ENCODE results near the gene KCNJ10. TPM values are rescaled to one million over a fixed set of nuclear protein-coding genes. Genes with fewer than 3 reads are reported as not detected.

KCNJ10 gene
- total RNA-seq, 1 donor from 2014 or later = not detected

DNA sequence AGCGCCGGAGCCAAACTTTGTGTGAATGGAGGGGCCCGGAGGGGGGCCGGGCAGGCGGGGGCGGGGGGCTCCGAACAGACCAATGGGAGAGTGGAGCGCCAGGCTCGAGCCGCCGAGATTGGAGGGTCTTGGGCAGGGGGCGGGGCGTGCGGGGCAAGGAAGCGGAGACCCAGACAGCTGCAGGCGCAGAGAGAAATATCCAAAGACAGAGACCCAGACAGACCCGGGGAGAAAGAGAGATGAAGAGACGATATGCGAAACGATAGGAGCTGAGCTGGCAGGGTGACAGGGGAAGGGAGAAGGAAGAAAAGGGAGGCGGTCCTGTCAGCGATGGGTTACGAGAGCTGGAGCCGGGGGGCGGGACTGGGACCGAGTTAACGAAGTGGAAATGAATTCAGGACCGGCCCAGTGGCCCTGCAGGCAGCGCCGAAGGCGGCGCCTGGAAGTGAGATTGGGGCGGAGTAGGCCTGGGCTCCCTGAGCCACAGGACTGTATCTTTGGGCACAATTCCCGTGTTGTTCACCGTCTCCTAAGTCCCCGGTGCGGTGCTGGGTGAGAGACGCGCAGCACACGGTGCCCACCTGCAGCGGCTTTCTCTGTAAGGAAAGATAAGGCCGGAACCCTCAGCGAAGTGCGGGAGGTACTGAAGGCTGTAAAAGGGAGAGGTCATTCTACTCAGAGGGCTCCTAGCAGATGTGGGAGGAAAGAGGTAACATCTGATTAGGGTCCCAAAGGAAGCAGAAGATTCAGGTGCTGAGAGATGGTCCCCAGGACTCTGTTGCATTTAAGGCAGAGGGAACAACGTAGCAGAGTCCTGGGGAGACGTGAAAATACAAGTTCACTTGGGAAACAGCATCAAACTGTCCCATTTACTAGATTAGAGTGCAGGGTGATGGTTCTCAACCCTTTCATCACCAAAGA, 543 bp upstream of the KCNJ10 start:
- no peaks in the 10 kb centered on the region for H3K4me1 Mint-ChIP-seq (ENCODE audit: unreplicated experiment)
- DNase-seq (ENCODE audit: low spot score) = peak; percentile 76
- H3K27me3 Mint-ChIP-seq (ENCODE audit: unreplicated experiment) = peaks cover 17% of the 10 kb centered on the region
- no peaks in the 10 kb centered on the region for H3K9me3 Mint-ChIP-seq (ENCODE audit: unreplicated experiment)
- TF ChIP-seq, protein P1, sequence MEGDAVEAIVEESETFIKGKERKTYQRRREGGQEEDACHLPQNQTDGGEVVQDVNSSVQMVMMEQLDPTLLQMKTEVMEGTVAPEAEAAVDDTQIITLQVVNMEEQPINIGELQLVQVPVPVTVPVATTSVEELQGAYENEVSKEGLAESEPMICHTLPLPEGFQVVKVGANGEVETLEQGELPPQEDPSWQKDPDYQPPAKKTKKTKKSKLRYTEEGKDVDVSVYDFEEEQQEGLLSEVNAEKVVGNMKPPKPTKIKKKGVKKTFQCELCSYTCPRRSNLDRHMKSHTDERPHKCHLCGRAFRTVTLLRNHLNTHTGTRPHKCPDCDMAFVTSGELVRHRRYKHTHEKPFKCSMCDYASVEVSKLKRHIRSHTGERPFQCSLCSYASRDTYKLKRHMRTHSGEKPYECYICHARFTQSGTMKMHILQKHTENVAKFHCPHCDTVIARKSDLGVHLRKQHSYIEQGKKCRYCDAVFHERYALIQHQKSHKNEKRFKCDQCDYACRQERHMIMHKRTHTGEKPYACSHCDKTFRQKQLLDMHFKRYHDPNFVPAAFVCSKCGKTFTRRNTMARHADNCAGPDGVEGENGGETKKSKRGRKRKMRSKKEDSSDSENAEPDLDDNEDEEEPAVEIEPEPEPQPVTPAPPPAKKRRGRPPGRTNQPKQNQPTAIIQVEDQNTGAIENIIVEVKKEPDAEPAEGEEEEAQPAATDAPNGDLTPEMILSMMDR (IDR thresholded peaks at IDR 0.05; ENCODE audit: unreplicated experiment) = no peak
- H3K27ac Mint-ChIP-seq (ENCODE audit: unreplicated experiment) = no peak overlapping the region
- no peaks in the 10 kb centered on the region for H3K36me3 Mint-ChIP-seq (ENCODE audit: low read depth, unreplicated experiment)
- peak overlapping the region; percentile 95 for H3K4me3 Mint-ChIP-seq (ENCODE audit: unreplicated experiment)

DNA sequence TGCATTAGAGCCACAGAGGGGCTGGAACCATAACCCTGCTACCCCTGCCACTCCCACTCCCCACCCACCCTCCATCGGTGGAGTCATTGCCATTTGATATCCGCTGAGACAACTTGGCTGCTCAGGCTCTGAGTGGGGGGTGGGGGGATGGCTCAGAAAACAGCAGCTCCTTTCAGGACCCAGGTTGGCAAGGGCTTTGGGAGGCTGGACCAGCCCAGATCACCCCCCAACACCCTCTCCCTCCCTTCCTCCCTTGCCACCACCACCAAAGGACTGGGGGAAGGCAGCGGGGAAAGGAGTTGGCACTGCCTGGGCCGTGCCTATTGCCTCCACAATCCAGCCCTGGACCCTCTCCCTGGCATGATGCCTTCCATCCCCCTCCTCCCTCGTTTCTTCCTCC, 1.7 kb downstream of the KCNJ10 start:
- no peaks in the 10 kb centered on the region for H3K36me3 Mint-ChIP-seq (ENCODE audit: low read depth, unreplicated experiment)
- H3K9me3 Mint-ChIP-seq (ENCODE audit: unreplicated experiment) = no peaks in the 10 kb centered on the region
- no peak overlapping the region for H3K4me3 Mint-ChIP-seq (ENCODE audit: unreplicated experiment)
- H3K27me3 Mint-ChIP-seq (ENCODE audit: unreplicated experiment) = peaks cover 22% of the 10 kb centered on the region
- TF ChIP-seq, protein P1 (IDR thresholded peaks at IDR 0.05; ENCODE audit: unreplicated experiment) = no peak
- H3K4me1 Mint-ChIP-seq (ENCODE audit: unreplicated experiment) = no peaks in the 10 kb centered on the region
- no peak for DNase-seq (ENCODE audit: low spot score)
- no peak overlapping the region for H3K27ac Mint-ChIP-seq (ENCODE audit: unreplicated experiment)

DNA sequence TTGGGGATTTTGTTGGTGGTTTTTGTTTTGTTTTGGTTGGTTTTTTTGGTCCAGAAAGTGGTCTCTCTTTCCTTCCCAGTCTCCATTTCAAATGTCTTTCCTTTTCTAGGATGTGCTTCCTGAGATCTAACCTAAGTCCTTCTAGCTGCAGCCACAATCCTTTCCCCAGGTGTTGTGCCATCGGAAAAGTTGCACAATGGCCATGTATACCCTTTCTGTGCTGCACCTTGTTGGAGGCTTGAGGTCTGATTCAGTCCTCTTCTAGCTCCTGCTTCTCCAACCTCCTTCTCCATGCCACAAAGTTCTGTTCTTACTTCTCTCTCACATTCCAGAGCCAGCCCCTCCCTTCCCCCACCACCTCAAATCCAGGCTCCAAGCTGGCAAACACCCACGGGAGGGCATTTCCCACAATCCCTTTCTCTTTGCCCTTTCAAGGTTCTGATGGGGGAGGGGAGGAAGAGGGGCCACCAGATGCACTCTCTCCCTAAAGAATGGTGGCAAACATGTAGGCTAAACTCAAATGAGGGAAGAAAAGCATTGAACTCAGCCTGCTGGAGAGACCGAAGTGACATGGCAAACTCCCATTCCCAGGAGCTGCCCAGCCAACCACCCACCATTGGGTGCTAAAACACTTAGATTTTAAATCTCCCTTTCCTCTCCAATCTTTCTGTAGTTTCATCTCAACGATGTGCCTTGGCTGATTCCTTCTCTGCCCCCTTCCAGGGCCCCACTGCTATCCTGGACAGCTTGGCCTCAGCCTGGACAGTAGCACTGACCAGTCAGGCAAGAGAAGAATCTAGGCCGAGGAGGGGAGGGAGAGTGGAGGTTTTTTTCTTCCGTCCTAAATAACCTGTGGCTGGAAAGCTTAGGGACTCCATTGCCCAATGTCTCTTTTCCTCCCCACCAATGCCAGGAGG, 2.9 kb downstream of the KCNJ10 start:
- Mint-ChIP-seq H3K4me3 (ENCODE audit: unreplicated experiment) (no peak overlapping the region), H3K4me1 (ENCODE audit: unreplicated experiment) (no peaks in the 10 kb centered on the region), H3K27me3 (ENCODE audit: unreplicated experiment) (peaks cover 21% of the 10 kb centered on the region), H3K9me3 (ENCODE audit: unreplicated experiment) (no peaks in the 10 kb centered on the region), H3K27ac (ENCODE audit: unreplicated experiment) (no peak overlapping the region), H3K36me3 (ENCODE audit: low read depth, unreplicated experiment) (no peaks in the 10 kb centered on the region)
- TF ChIP-seq, protein P1 (IDR thresholded peaks at IDR 0.05; ENCODE audit: unreplicated experiment) = no peak
- no peak for DNase-seq (ENCODE audit: low spot score)

DNA sequence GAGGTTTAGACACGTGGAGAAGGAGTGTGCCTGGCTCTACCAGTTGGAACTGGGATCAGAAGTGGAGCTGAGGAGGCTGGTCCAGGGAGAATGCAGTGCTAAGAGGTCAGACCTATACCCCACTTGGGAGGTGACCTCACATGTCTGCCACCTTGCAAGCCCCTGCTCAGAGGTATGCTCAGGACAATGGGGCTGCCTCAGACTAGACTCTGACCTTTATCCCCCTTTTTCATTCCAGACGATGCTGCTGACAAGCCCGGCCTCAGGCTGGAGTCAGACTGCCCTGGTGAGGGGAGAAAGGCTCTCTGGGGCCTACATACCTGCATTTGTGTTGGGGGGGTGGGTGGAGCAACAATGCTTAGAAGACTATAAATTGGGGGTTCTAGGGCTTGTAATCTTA, 5.2 kb downstream of the KCNJ10 start:
- TF ChIP-seq, protein P1 (IDR thresholded peaks at IDR 0.05; ENCODE audit: unreplicated experiment) = no peak
- Mint-ChIP-seq H3K27ac (ENCODE audit: unreplicated experiment) (no peak overlapping the region), H3K4me1 (ENCODE audit: unreplicated experiment) (no peaks in the 10 kb centered on the region), H3K4me3 (ENCODE audit: unreplicated experiment) (no peak overlapping the region), H3K27me3 (ENCODE audit: unreplicated experiment) (peaks cover 18% of the 10 kb centered on the region), H3K36me3 (ENCODE audit: low read depth, unreplicated experiment) (no peaks in the 10 kb centered on the region), H3K9me3 (ENCODE audit: unreplicated experiment) (no peaks in the 10 kb centered on the region)
- DNase-seq (ENCODE audit: low spot score) = no peak
